K562 (cell line): ENCODE results near the gene SYN1. TPM values are rescaled to one million over a fixed set of nuclear protein-coding genes. Genes with fewer than 3 reads are reported as not detected.

Source experiments
- DMBX1 ChIP-seq: fragments of 250-450 bp; sonication (Bioruptor Pico); IDR thresholded peaks from 2 replicates; pipeline ENCODE4 v1.8.0; 2022; ENCODE audit warnings: inconsistent platforms, mild to moderate bottlenecking, moderate library complexity, borderline replicate concordance
- FOXJ3 ChIP-seq: sonication (generic); formaldehyde crosslinking; IDR thresholded peaks from 2 replicates; pipeline ENCODE4 v1.4.0; 2020; ENCODE audit warnings: mild to moderate bottlenecking, missing genetic modification reagents
- JUNB ChIP-seq: fragments of 450-650 bp; formaldehyde crosslinking; conservative IDR thresholded peaks from 2 replicates; pipeline ENCODE4 v1.4.0; 2020; ENCODE audit warnings: mild to moderate bottlenecking
- TAF9B ChIP-seq: fragments of 450-650 bp; IDR thresholded peaks from 2 replicates; pipeline ENCODE4 v1.6.1; 2018; ENCODE audit warnings: mild to moderate bottlenecking; ENCODE audit not compliant: partially characterized antibody
- polyA plus RNA-seq, 8 experiments: library from polyadenylated mRNA; depleted of rRNA in 4 of 8; stranded (reverse) in 5 of 8; unstranded in 3 of 8; fragments of >200 nt; fragmentation: Nextera tagmentation in 2 of 8; fragmentation: Illumina TruSeq in 1 of 8; extraction: Ambion mirVana in 2 of 8; extraction: Trizol in 1 of 8; gene quantifications; 2 replicates each; pipeline versions ENCODE4 v1.2.1 to v1.2.3, GENCODE V29; 2011 to 2014; ENCODE audit warnings: inconsistent platforms in 1 of 8, missing spikeins in 1 of 8
- total RNA-seq, 7 experiments: library from RNA; depleted of rRNA in 6 of 7; stranded (reverse); fragments of >200 nt in 6 of 7; fragmentation: Illumina TruSeq in 2 of 7; extraction: Trizol in 2 of 7; gene quantifications; 2 replicates each; pipeline versions ENCODE4 v1.2.1 to v1.2.3, GENCODE V29; 2011 to 2021; ENCODE audit warnings: low replicate concordance in 1 of 7
- TF ChIP-seq, protein P1 (sequence below), 2 experiments: fragments of 200-800 bp in 1 of 2; sonication (Bioruptor generic) in 1 of 2; sonication (generic) in 1 of 2; formaldehyde crosslinking in 1 of 2; IDR thresholded peaks in 1 of 2; conservative IDR thresholded peaks in 1 of 2; 2 replicates each; pipeline versions ENCODE4 v1.5.0 to v1.6.1; 2016 to 2020; ENCODE audit warnings: missing compliant biosample characterization in 1 of 2, missing genetic modification characterization in 1 of 2, missing genetic modification reagents in 1 of 2
- TF ChIP-seq, protein P2 (sequence below), 2 experiments: fragments of 450-650 bp in 1 of 2; IDR thresholded peaks; 2 replicates each; pipeline ENCODE4 v1.6.1; 2011 to 2017; ENCODE audit warnings: low read depth in 2 of 2, antibody characterized with exemption in 1 of 2, borderline replicate concordance in 1 of 2, low read length in 1 of 2, mild to moderate bottlenecking in 1 of 2, mixed read lengths in 1 of 2; ENCODE audit not compliant: control insufficient read depth in 1 of 2

Gene SYN1
- total and polyA plus RNA-seq, 9 of the 15 experiments (the other 6 are each of a cell fraction or from before 2014, with no cell fraction given): 0.01 to 0.28 (median 0.18) TPM; not detected in 2

DNA sequence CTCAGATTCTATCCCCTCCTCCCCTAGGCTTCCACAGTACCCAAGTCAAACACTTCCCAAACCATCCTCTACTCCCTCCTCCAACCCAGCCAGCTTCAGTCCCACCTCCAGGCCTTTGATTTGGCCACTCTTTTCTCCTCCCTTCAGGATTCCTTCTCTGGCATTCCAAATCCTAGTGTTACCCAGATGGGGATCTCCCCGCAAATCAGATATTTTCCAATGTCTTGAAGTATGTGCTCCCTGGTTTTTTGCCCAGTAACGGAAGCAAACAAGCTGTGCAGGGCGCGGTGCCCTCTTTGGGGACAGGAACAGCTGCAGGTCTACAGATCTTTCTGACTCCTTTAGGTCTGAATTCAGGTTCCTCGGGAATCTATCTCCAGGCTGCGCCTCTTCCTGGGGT, 2.2 kb upstream of the SYN1 start (continued):
- TF ChIP-seq, protein P1, sequence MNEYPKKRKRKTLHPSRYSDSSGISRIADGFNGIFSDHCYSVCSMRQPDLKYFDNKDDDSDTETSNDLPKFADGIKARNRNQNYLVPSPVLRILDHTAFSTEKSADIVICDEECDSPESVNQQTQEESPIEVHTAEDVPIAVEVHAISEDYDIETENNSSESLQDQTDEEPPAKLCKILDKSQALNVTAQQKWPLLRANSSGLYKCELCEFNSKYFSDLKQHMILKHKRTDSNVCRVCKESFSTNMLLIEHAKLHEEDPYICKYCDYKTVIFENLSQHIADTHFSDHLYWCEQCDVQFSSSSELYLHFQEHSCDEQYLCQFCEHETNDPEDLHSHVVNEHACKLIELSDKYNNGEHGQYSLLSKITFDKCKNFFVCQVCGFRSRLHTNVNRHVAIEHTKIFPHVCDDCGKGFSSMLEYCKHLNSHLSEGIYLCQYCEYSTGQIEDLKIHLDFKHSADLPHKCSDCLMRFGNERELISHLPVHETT (CRISPR knock-in tag; conservative IDR thresholded peaks at IDR 0.05 in 1 of 2, IDR thresholded peaks at IDR 0.05 in 1 of 2): no peak
- TF ChIP-seq FOXJ3 (CRISPR knock-in tag) (no peak), JUNB (CRISPR knock-in tag) (no peak), TAF9B (no peak), DMBX1 (CRISPR knock-in tag) (no peak)
- TF ChIP-seq, protein P2, sequence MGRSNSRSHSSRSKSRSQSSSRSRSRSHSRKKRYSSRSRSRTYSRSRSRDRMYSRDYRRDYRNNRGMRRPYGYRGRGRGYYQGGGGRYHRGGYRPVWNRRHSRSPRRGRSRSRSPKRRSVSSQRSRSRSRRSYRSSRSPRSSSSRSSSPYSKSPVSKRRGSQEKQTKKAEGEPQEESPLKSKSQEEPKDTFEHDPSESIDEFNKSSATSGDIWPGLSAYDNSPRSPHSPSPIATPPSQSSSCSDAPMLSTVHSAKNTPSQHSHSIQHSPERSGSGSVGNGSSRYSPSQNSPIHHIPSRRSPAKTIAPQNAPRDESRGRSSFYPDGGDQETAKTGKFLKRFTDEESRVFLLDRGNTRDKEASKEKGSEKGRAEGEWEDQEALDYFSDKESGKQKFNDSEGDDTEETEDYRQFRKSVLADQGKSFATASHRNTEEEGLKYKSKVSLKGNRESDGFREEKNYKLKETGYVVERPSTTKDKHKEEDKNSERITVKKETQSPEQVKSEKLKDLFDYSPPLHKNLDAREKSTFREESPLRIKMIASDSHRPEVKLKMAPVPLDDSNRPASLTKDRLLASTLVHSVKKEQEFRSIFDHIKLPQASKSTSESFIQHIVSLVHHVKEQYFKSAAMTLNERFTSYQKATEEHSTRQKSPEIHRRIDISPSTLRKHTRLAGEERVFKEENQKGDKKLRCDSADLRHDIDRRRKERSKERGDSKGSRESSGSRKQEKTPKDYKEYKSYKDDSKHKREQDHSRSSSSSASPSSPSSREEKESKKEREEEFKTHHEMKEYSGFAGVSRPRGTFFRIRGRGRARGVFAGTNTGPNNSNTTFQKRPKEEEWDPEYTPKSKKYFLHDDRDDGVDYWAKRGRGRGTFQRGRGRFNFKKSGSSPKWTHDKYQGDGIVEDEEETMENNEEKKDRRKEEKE (IDR thresholded peaks at IDR 0.05; ENCODE audit: borderline replicate concordance in 1 of 2, control insufficient read depth in 1 of 2, low read depth in 2 of 2, low read length in 1 of 2): no peak
